Endodermal cell (in vitro differentiated cells): ENCODE measurements around the gene HTN1. TPM values are rescaled to one million over a fixed set of nuclear protein-coding genes. Genes with fewer than 3 reads are reported as not detected.
"Not testable (repeated sequence)": the region's sequence is repeated elsewhere in the genome, so short reads cannot be mapped to it uniquely, and the experiment has no call there.

Experiments
- DNase-seq: peaks from one replicate; pipeline ENCODE4 v3.0.0-alpha.2; 2017
- H3K27ac ChIP-seq: 2 replicates; pipeline ENCODE4 v1.5.1; 2013; ENCODE audit warnings: mild to moderate bottlenecking, low read depth, low read length, moderate library complexity
- H3K27me3 ChIP-seq: 2 replicates; pipeline ENCODE4 v1.6.1; 2013; ENCODE audit warnings: mild to moderate bottlenecking, low read length, moderate library complexity; ENCODE audit not compliant: insufficient read depth, control insufficient read depth, poor library complexity, severe bottlenecking
- H3K36me3 ChIP-seq: 2 replicates; pipeline ENCODE4 v1.7.0; 2013; ENCODE audit warnings: mild to moderate bottlenecking, low read length, moderate library complexity; ENCODE audit not compliant: control insufficient read depth, insufficient read depth
- H3K4me1 ChIP-seq: one replicate; pipeline ENCODE4 v1.7.0; 2013; ENCODE audit warnings: low read length; ENCODE audit not compliant: control insufficient read depth, insufficient read depth
- H3K4me3 ChIP-seq: 2 replicates; pipeline ENCODE4 v1.5.1; 2013; ENCODE audit warnings: mild to moderate bottlenecking, low read length, moderate library complexity
- H3K9ac ChIP-seq: 2 replicates; pipeline ENCODE4 v1.6.1; 2013; ENCODE audit warnings: mild to moderate bottlenecking, low read length, moderate library complexity; ENCODE audit not compliant: poor library complexity, severe bottlenecking; ENCODE audit errors: extremely low read depth
- H3K9me3 ChIP-seq: 2 replicates; pipeline ENCODE4 v1.6.1; 2013; ENCODE audit warnings: mild to moderate bottlenecking, low read length, moderate library complexity; ENCODE audit not compliant: control insufficient read depth
- H3K27ac Mint-ChIP-seq: 2 replicates; pipeline ENCODE4 v1.8.0; 2020; ENCODE audit warnings: mixed read lengths
- H3K27me3 Mint-ChIP-seq: 2 replicates; pipeline ENCODE4 v1.8.0; 2021; ENCODE audit warnings: mild to moderate bottlenecking, mixed read lengths; ENCODE audit not compliant: insufficient read depth
- H3K36me3 Mint-ChIP-seq: 2 replicates; pipeline ENCODE4 v1.8.0; 2020; ENCODE audit warnings: low read depth, mixed read lengths
- H3K4me1 Mint-ChIP-seq: 2 replicates; pipeline ENCODE4 v1.8.0; 2020; ENCODE audit warnings: mixed read lengths
- H3K4me3 Mint-ChIP-seq: 2 replicates; pipeline ENCODE4 v1.8.0; 2020; ENCODE audit warnings: mild to moderate bottlenecking, moderate library complexity, mixed read lengths
- H3K9me3 Mint-ChIP-seq: 2 replicates; pipeline ENCODE4 v1.8.0; 2020; ENCODE audit warnings: mild to moderate bottlenecking, mixed read lengths
- CTCF ChIP-seq: fragments of 200-600 bp; sonication (generic); conservative IDR thresholded peaks from 2 replicates; pipeline ENCODE4 v1.5.0; 2021; ENCODE audit warnings: antibody characterized with exemption, mild to moderate bottlenecking
- WGBS, 2 experiments: methylation state at CpG; one replicate each; pipeline versions ENCODE4 v1.1.5 to v1.1.7; 2013; ENCODE audit warnings: missing lambda C conversion rate in 2 of 2, mixed read lengths in 1 of 2; ENCODE audit not compliant: insufficient coverage in 1 of 2, insufficient read length in 1 of 2; 5-methylcytosine and 5-hydroxymethylcytosine counted together
- long read RNA-seq, 4 experiments: library from polyadenylated mRNA in 2 of 4; library from RNA in 1 of 4; library from capped mRNA in 1 of 4; stranded (forward) in 3 of 4; unstranded in 1 of 4; transcript quantifications; one replicate each; pipeline ENCODE4 v2.0.0, GENCODE V29; 2020 to 2021; ENCODE audit warnings: inconsistent platforms in 1 of 4
- polyA plus RNA-seq, 2 experiments: library from polyadenylated mRNA; stranded (reverse); fragments of 50-300 nt; gene quantifications; one replicate each; pipeline ENCODE4 v1.2.3, GENCODE V29; 2013
- total RNA-seq, 2 donors: library from RNA; stranded (reverse); fragmentation: NEBNext Ultra II Directional in 1 of 2; extraction: Animal tissue kit (Norgen Biotek cat#: 25700) in 1 of 2; gene quantifications; 2 replicates in 1 of 2; 3 replicates in 1 of 2; pipeline ENCODE4 v1.2.1, GENCODE V29; 2021

HTN1 gene
- total RNA-seq, result not detected
- polyA plus RNA-seq (2013, experiment 1 of 2), result not detected
- polyA plus RNA-seq (2013, experiment 2 of 2), result not detected
- long read RNA-seq, experiment 1, result 0 reads
- long read RNA-seq, experiment 2, result 0 reads
- long read RNA-seq, experiment 3, result 0 reads
- long read RNA-seq, experiment 4, result 0 reads

DNA sequence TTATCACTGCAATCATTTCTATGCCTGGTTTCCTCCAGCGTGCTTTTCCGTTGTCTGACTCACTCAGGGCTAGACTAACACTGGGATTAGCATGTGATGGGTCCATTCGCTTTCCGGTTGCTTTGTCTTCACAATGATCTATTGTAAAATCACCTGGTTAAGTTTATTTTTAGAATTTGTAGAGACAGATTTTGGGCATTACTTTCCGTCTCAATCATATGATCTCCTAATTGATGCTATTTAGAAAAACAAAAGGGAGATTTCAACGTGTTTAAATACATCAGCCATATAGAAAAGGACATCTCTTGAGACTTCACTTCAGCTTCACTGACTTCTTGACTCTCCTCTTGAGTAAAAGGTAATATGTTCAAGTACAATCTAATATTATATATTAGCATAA lies at the start of gene HTN1:
TSS of gene HTN1 (plus strand) at position 301 of the 400 bp plus-strand sequence. CDS start 2,639 bp downstream, outside the sequence.
- not testable (repeated sequence) for H3K36me3 Mint-ChIP-seq, H3K9me3 ChIP-seq, H3K27ac Mint-ChIP-seq, H3K27me3 Mint-ChIP-seq, H3K4me3 Mint-ChIP-seq, DNase-seq, H3K4me1 Mint-ChIP-seq, H3K9ac ChIP-seq, H3K27ac ChIP-seq, H3K4me1 ChIP-seq, H3K36me3 ChIP-seq, H3K4me3 ChIP-seq, H3K9me3 Mint-ChIP-seq, H3K27me3 ChIP-seq
- WGBS, 2 experiments, result 85% methylated on average over 4 of the region's 6 CpGs; no CpG with 5 or more reads in 1 of the 2 experiments

DNA sequence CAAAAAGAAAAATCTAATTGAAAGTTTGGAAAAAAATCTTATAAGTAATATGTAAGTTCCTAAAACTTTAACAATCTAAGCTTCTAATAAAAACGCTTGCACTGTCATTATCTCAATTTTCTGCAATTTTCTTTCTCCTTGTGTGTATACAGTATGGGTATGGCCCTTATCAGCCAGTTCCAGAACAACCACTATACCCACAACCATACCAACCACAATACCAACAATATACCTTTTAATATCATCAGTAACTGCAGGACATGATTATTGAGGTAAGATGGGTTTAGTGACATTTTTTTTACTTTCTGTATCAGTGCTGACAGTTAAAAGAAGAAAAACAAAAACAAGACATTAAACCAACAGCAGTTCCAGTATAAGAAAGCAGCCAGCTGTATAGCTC lies 49.5 kb upstream of the HTN1 start:
- no peak for TF ChIP-seq CTCF
- no peak for DNase-seq
- H3K4me1 Mint-ChIP-seq, result peaks cover 6% of the 10 kb centered on the region
- H3K4me3 Mint-ChIP-seq, result no peak overlapping the region
- Histone ChIP-seq H3K9ac (no peak overlapping the region), H3K27ac (no peak overlapping the region), H3K36me3 (no peaks in the 10 kb centered on the region), H3K27me3 (no peaks in the 10 kb centered on the region), H3K4me3 (no peak overlapping the region), H3K9me3 (no peaks in the 10 kb centered on the region), H3K4me1 (no peaks in the 10 kb centered on the region)
- H3K27ac Mint-ChIP-seq, result no peak overlapping the region
- H3K36me3 Mint-ChIP-seq, result no peaks in the 10 kb centered on the region
- H3K9me3 Mint-ChIP-seq, result no peaks in the 10 kb centered on the region
- 100% methylated on average over 1 of the region's 1 CpG; no CpG with 5 or more reads in 1 of the 2 experiments for WGBS, 2 experiments
- no peaks in the 10 kb centered on the region for H3K27me3 Mint-ChIP-seq

- Histone ChIP-seq H3K27me3 (no peaks in the 10 kb centered on the region), H3K27ac (no peak overlapping the region), H3K36me3 (no peaks in the 10 kb centered on the region), H3K9ac (no peak overlapping the region), H3K4me3 (no peak overlapping the region), H3K4me1 (no peaks in the 10 kb centered on the region), H3K9me3 (no peaks in the 10 kb centered on the region)
- no peak for DNase-seq
- Mint-ChIP-seq H3K36me3 (no peaks in the 10 kb centered on the region), H3K4me3 (no peak overlapping the region), H3K27me3 (no peaks in the 10 kb centered on the region), H3K9me3 (no peaks in the 10 kb centered on the region), H3K27ac (no peak overlapping the region), H3K4me1 (peaks cover 6% of the 10 kb centered on the region)
- no peak for TF ChIP-seq CTCF
These were observed 47.7 kb upstream of the HTN1 start for GRCh38 chr4:70002507-70002906.

DNA sequence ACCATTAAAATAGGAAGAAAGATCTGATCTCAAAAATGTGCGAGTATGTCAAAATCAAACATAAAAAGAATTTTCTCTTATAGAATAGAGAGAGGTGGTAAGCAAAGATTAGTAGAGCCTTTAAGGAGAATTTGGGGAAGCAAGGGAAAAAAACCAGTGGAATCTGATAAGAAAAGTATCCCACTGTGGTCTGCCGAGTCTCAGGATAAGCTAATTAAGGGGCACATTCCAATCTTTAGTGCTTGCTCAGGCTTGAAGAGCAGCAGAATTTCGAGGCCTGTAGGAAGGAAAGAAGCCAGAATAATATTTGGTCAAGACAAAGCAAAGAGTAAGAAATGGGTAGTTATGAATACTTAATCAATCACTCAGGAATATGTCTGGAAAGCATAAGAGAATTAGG lies 41.5 kb upstream of the HTN1 start:
- Mint-ChIP-seq H3K36me3 (no peaks in the 10 kb centered on the region), H3K27ac (no peak overlapping the region), H3K4me3 (no peak overlapping the region), H3K4me1 (peaks cover 4% of the 10 kb centered on the region), H3K9me3 (no peaks in the 10 kb centered on the region), H3K27me3 (no peaks in the 10 kb centered on the region)
- no peak for DNase-seq
- H3K9ac ChIP-seq, result no peak overlapping the region
- 81 to 83% methylated on average over 2 of the region's 3 CpGs for WGBS, 2 experiments
- no peaks in the 10 kb centered on the region for H3K4me1 ChIP-seq
- no peak overlapping the region for H3K27ac ChIP-seq
- no peaks in the 10 kb centered on the region for H3K36me3 ChIP-seq
- TF ChIP-seq CTCF, result no peak
- H3K27me3 ChIP-seq, result no peaks in the 10 kb centered on the region
- no peaks in the 10 kb centered on the region for H3K9me3 ChIP-seq
- H3K4me3 ChIP-seq, result no peak overlapping the region

GRCh38 chr4:70019006-70019405 lies 31.2 kb upstream of the HTN1 start:
- not testable (repeated sequence) for H3K36me3 Mint-ChIP-seq, H3K4me3 Mint-ChIP-seq, H3K27me3 Mint-ChIP-seq, H3K4me3 ChIP-seq, H3K4me1 ChIP-seq, H3K27me3 ChIP-seq, H3K27ac ChIP-seq, H3K36me3 ChIP-seq, H3K9me3 ChIP-seq, H3K9ac ChIP-seq, H3K4me1 Mint-ChIP-seq, H3K27ac Mint-ChIP-seq
- DNase-seq, result peak; percentile 41
- WGBS, 2 experiments, result 83% methylated on average over 5 of the region's 10 CpGs; no CpG with 5 or more reads in 1 of the 2 experiments
- peaks cover 12% of the 10 kb centered on the region for H3K9me3 Mint-ChIP-seq
